SK-N-SH treated with all-trans-retinoic acid at 6 μM for 48 hours (cell line): ENCODE measurements around the gene MRPL42.

Experiments
- ATAC-seq: fragments of 200-7000 bp; cut with Tn5 transposase; 3 replicates; pipeline ENCODE4 v1.9.1; 2020; ENCODE audit warnings: mild to moderate bottlenecking, moderate library complexity
- ARNTL ChIP-seq: fragments of 450-650 bp; formaldehyde crosslinking; IDR thresholded peaks from 2 replicates; pipeline ENCODE4 v1.5.0; 2020; ENCODE audit warnings: low read depth, mild to moderate bottlenecking, moderate library complexity, borderline replicate concordance
- BACH2 ChIP-seq: fragments of 250-450 bp; sonication (Bioruptor Pico); IDR thresholded peaks from 2 replicates; pipeline ENCODE4 v1.9.0; 2021; ENCODE audit warnings: mild to moderate bottlenecking, borderline replicate concordance
- CSRNP3 ChIP-seq: fragments of 250-450 bp; sonication (Bioruptor Pico); IDR thresholded peaks from 2 replicates; pipeline ENCODE4 v1.5.1; 2021; ENCODE audit warnings: mild to moderate bottlenecking, moderate library complexity
- ESRRG ChIP-seq: fragments of 250-450 bp; sonication (Bioruptor Pico); IDR thresholded peaks from 2 replicates; pipeline ENCODE4 v1.6.1; 2021; ENCODE audit warnings: mild to moderate bottlenecking
- GLIS3 ChIP-seq: fragments of 250-450 bp; sonication (Bioruptor Pico); IDR thresholded peaks from 2 replicates; pipeline ENCODE4 v1.5.0; 2020; ENCODE audit warnings: mild to moderate bottlenecking, moderate library complexity
- ISL1 ChIP-seq: fragments of 250-450 bp; sonication (Bioruptor Pico); IDR thresholded peaks from 2 replicates; pipeline ENCODE4 v2.1.2; 2022; ENCODE audit warnings: mild to moderate bottlenecking, moderate library complexity
- OSR1 ChIP-seq: fragments of 250-450 bp; sonication (Bioruptor Pico); IDR thresholded peaks from 2 replicates; pipeline ENCODE4 v1.8.0; 2022; ENCODE audit warnings: moderate library complexity, mild to moderate bottlenecking, inconsistent platforms
- PATZ1 ChIP-seq: fragments of 250-450 bp; sonication (Bioruptor Pico); IDR thresholded peaks from 2 replicates; pipeline ENCODE4 v1.8.0; 2020; ENCODE audit warnings: mild to moderate bottlenecking, moderate library complexity, borderline replicate concordance
- PPARA ChIP-seq: fragments of 250-450 bp; sonication (Bioruptor Pico); IDR thresholded peaks from 2 replicates; pipeline ENCODE4 v1.5.0; 2020; ENCODE audit warnings: mild to moderate bottlenecking, borderline replicate concordance
- SNAI2 ChIP-seq: fragments of 250-450 bp; sonication (Bioruptor Pico); IDR thresholded peaks from 2 replicates; pipeline ENCODE4 v1.5.0; 2020; ENCODE audit warnings: mild to moderate bottlenecking, moderate library complexity
- TCF4 ChIP-seq: fragments of 250-450 bp; sonication (Bioruptor Pico); IDR thresholded peaks from 2 replicates; pipeline ENCODE4 v1.8.0; 2021; ENCODE audit warnings: mild to moderate bottlenecking, moderate library complexity, borderline replicate concordance
- TOX ChIP-seq: fragments of 250-450 bp; sonication (Bioruptor Pico); IDR thresholded peaks from 2 replicates; pipeline ENCODE4 v1.8.0; 2021; ENCODE audit warnings: mild to moderate bottlenecking, moderate library complexity, borderline replicate concordance
- ZC3H10 ChIP-seq: fragments of 250-450 bp; sonication (Bioruptor Pico); IDR thresholded peaks from 2 replicates; pipeline ENCODE4 v1.5.1; 2021; ENCODE audit warnings: mild to moderate bottlenecking, moderate library complexity
- ZFP3 ChIP-seq: fragments of 250-450 bp; sonication (Bioruptor Pico); IDR thresholded peaks from 2 replicates; pipeline ENCODE4 v1.5.0; 2020; ENCODE audit warnings: mild to moderate bottlenecking, moderate library complexity
- ZFP30 ChIP-seq: fragments of 450-650 bp; formaldehyde crosslinking; IDR thresholded peaks from 2 replicates; pipeline ENCODE4 v1.5.0; 2022; ENCODE audit warnings: mild to moderate bottlenecking, moderate library complexity
- ZNF565 ChIP-seq: fragments of 450-650 bp; formaldehyde crosslinking; conservative IDR thresholded peaks from 2 replicates; pipeline ENCODE4 v1.5.0; 2020; ENCODE audit warnings: low read depth, mild to moderate bottlenecking, moderate library complexity
- ZNF70 ChIP-seq: fragments of 450-650 bp; formaldehyde crosslinking; IDR thresholded peaks from 2 replicates; pipeline ENCODE4 v1.5.0; 2020; ENCODE audit warnings: mild to moderate bottlenecking, moderate library complexity
- ZNF8 ChIP-seq: fragments of 450-650 bp; formaldehyde crosslinking; IDR thresholded peaks from 2 replicates; pipeline ENCODE4 v1.5.0; 2020; ENCODE audit warnings: mild to moderate bottlenecking, moderate library complexity
- TF ChIP-seq, protein P1 (sequence below): fragments of 250-450 bp; sonication (Bioruptor Pico); IDR thresholded peaks from 2 replicates; pipeline ENCODE4 v1.8.0; 2021; ENCODE audit warnings: low read depth, mild to moderate bottlenecking, moderate library complexity, borderline replicate concordance

Gene MRPL42

DNA sequence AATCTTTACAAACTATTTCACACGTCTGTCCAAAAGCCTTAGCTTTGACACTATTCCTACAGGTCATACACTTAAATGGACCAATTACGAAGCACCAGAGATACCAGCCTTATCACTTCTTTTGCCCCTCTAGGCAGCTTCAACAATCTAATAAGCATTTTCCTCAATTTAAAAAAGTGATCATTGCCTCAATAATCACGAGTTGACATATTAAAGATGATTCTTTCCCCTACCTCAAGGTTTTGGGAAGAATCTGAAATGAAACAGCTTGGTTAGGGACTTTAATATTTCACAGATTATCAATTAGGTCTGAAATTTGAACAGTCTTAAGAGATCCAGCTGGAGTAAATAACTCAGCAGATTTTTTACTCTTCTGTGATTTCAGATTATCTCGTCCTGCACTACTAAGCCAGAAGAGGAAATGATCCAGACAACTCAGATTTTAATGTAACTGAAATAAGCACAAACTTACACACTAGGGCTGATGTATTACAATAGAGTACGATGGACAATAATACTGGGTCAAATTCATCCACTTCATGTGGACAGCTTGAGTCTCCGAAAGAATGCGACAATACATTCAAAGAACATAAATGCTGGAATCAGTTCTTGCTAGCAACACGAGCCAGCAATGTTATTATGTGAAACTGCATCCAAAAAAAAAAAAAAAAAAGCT is 41.4 kb upstream of the MRPL42 start:
- no peak for ATAC-seq
- TF ChIP-seq ARNTL (CRISPR knock-in tag) (no peak), ZNF8 (CRISPR knock-in tag) (no peak), ESRRG (CRISPR knock-in tag) (no peak), ISL1 (no peak), SNAI2 (CRISPR knock-in tag) (no peak), OSR1 (CRISPR knock-in tag) (no peak), GLIS3 (no peak), ZFP3 (no peak), TOX (CRISPR knock-in tag) (no peak), PPARA (CRISPR knock-in tag) (no peak), CSRNP3 (CRISPR knock-in tag) (no peak), BACH2 (CRISPR knock-in tag) (no peak), ZC3H10 (no peak), TCF4 (CRISPR knock-in tag) (no peak), ZNF70 (CRISPR knock-in tag) (no peak), ZFP30 (CRISPR knock-in tag) (no peak), ZNF565 (CRISPR knock-in tag) (no peak)
- TF ChIP-seq, protein P1, sequence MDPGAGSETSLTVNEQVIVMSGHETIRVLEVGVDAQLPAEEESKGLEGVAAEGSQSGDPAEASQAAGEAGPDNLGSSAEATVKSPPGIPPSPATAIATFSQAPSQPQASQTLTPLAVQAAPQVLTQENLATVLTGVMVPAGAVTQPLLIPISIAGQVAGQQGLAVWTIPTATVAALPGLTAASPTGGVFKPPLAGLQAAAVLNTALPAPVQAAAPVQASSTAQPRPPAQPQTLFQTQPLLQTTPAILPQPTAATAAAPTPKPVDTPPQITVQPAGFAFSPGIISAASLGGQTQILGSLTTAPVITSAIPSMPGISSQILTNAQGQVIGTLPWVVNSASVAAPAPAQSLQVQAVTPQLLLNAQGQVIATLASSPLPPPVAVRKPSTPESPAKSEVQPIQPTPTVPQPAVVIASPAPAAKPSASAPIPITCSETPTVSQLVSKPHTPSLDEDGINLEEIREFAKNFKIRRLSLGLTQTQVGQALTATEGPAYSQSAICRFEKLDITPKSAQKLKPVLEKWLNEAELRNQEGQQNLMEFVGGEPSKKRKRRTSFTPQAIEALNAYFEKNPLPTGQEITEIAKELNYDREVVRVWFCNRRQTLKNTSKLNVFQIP (CRISPR knock-in tag) = no peak

- ATAC-seq = no peak
- TF ChIP-seq, protein P1 (CRISPR knock-in tag) = no peak
- no peak for TF ChIP-seq OSR1 (CRISPR knock-in tag)
- TF ChIP-seq ZFP3 = no peak
- TF ChIP-seq ZNF565 (CRISPR knock-in tag) = no peak
- no peak for TF ChIP-seq ZNF8 (CRISPR knock-in tag)
- TF ChIP-seq TOX (CRISPR knock-in tag) = no peak
- no peak for TF ChIP-seq ISL1
- TF ChIP-seq ESRRG (CRISPR knock-in tag) = no peak
- no peak for TF ChIP-seq ZFP30 (CRISPR knock-in tag)
- no peak for TF ChIP-seq TCF4 (CRISPR knock-in tag)
- TF ChIP-seq, all 23 proteins: peak for 0
Measured at GRCh38 chr12:93426412-93426805, 40.9 kb upstream of the MRPL42 start.

- TF ChIP-seq ZC3H10 = no peak
- no peak for TF ChIP-seq PATZ1
- no peak for TF ChIP-seq SNAI2 (CRISPR knock-in tag)
- no peak for TF ChIP-seq CSRNP3 (CRISPR knock-in tag)
Measured at GRCh38 chr12:93427779-93428564, 39.3 kb upstream of the MRPL42 start.

More at GRCh38 chr12:93427779-93428564, 39.3 kb upstream of the MRPL42 start:
- peak; percentile 86 for ATAC-seq
